Naive thymus-derived CD4-positive, alpha-beta T cell (primary cell): ENCODE data around the gene DOCK9. TPM values are rescaled to one million over a fixed set of nuclear protein-coding genes. Genes with fewer than 3 reads are reported as not detected.

ENCODE experiments used
- ATAC-seq: fragments of 150-1000 bp; cut with Tn5 transposase; 2 replicates; pipeline ENCODE4 v1.10.0; 2021; ENCODE audit warnings: mild to moderate bottlenecking, moderate library complexity
- CTCF ChIA-PET: fragments of 350-600 bp; sonication (Branson Sonifier 250); formaldehyde crosslinking; loops from one replicate; lab custom pipeline; 2021; ENCODE audit warnings: antibody characterized with exemption; lab: Charles Lee
- POLR2A ChIA-PET: fragments of 350-600 bp; sonication (Branson Sonifier 250); formaldehyde crosslinking; loops from one replicate; lab custom pipeline; 2021; ENCODE audit warnings: antibody characterized with exemption, inconsistent platforms; lab: Charles Lee
- DNase-seq, 9 donors: peaks; one replicate each; pipeline versions ENCODE4 v3.0.0 to v3.0.0-alpha.2; 2020 to 2022; ENCODE audit warnings: mixed read lengths in 1 of 9
- H3K27ac ChIP-seq: one replicate; pipeline ENCODE4 v1.7.0; 2013; ENCODE audit warnings: mild to moderate bottlenecking, low read depth, low read length, moderate library complexity
- H3K27me3 ChIP-seq, 2 donors: one replicate each; pipeline ENCODE4 v1.7.0; 2013; ENCODE audit warnings: low read length in 2 of 2, mild to moderate bottlenecking in 2 of 2, moderate library complexity in 2 of 2; ENCODE audit not compliant: control insufficient read depth in 2 of 2, insufficient read depth in 2 of 2
- H3K36me3 ChIP-seq, 3 experiments: 1 replicate in 2 of 3; 2 replicates in 1 of 3; pipeline ENCODE4 v1.7.0; 2013; ENCODE audit warnings: low read length in 3 of 3, mild to moderate bottlenecking in 3 of 3, moderate library complexity in 1 of 3; ENCODE audit not compliant: insufficient read depth in 3 of 3, control insufficient read depth in 2 of 3
- H3K4me1 ChIP-seq, 2 donors: one replicate each; pipeline ENCODE4 v1.7.0; 2013; ENCODE audit warnings: low read length in 2 of 2, mild to moderate bottlenecking in 2 of 2, moderate library complexity in 1 of 2; ENCODE audit not compliant: control insufficient read depth in 2 of 2, insufficient read depth in 2 of 2
- H3K4me3 ChIP-seq: 2 replicates; pipeline ENCODE4 v1.7.0; 2013; ENCODE audit warnings: mild to moderate bottlenecking, low read length
- H3K9me3 ChIP-seq, 3 experiments: 1 replicate in 2 of 3; 2 replicates in 1 of 3; pipeline ENCODE4 v1.7.0; 2013; ENCODE audit warnings: low read length in 3 of 3; ENCODE audit not compliant: control insufficient read depth in 2 of 3
- H3K27ac Mint-ChIP-seq, 9 donors: one replicate each; pipeline ENCODE4 v1.8.0; 2020 to 2022; ENCODE audit warnings: mixed read lengths in 9 of 9, mild to moderate bottlenecking in 8 of 9, moderate library complexity in 5 of 9, inconsistent platforms in 2 of 9
- H3K27me3 Mint-ChIP-seq, 5 donors: one replicate each; pipeline ENCODE4 v1.8.0; 2021 to 2022; ENCODE audit warnings: mixed read lengths in 5 of 5, mild to moderate bottlenecking in 1 of 5
- H3K36me3 Mint-ChIP-seq, 5 donors: one replicate each; pipeline ENCODE4 v1.8.0; 2020 to 2022; ENCODE audit warnings: mixed read lengths in 5 of 5, mild to moderate bottlenecking in 3 of 5, inconsistent platforms in 1 of 5
- H3K4me1 Mint-ChIP-seq, 7 donors: one replicate each; pipeline ENCODE4 v1.8.0; 2020 to 2022; ENCODE audit warnings: mixed read lengths in 7 of 7, mild to moderate bottlenecking in 3 of 7, inconsistent platforms in 1 of 7
- H3K4me3 Mint-ChIP-seq, 10 donors: one replicate each; pipeline ENCODE4 v1.8.0; 2020 to 2022; ENCODE audit warnings: mild to moderate bottlenecking in 10 of 10, mixed read lengths in 10 of 10, moderate library complexity in 6 of 10, inconsistent platforms in 2 of 10
- H3K9me3 Mint-ChIP-seq, 11 donors: one replicate each; pipeline ENCODE4 v1.8.0; 2020 to 2022; ENCODE audit warnings: mixed read lengths in 11 of 11, mild to moderate bottlenecking in 4 of 11, inconsistent platforms in 1 of 11, moderate library complexity in 1 of 11
- intact Hi-C, 2 donors: fragments of 100-400 bp; cut with micrococcal nuclease; formaldehyde crosslinking; loops; one replicate each; pipeline ENCODE4 v1.15.1; 2023
- polyA plus RNA-seq, 2 donors: library from polyadenylated mRNA; unstranded; fragments of 300-500 nt; fragmentation: Illumina TruSeq; gene quantifications; one replicate each; pipeline ENCODE4 v1.2.3, GENCODE V29; 2021
- total RNA-seq, 6 experiments: library from RNA in 5 of 6; stranded (reverse) in 5 of 6; gene quantifications; 1 replicate in 5 of 6; 2 replicates in 1 of 6; pipeline ENCODE4 v1.2.3 and lab custom pipeline; 2021 to 2026

DOCK9 gene
- total and polyA plus RNA-seq, 7 experiments from 2014 or later = 22.2 to 214 (median 122) TPM

DNA sequence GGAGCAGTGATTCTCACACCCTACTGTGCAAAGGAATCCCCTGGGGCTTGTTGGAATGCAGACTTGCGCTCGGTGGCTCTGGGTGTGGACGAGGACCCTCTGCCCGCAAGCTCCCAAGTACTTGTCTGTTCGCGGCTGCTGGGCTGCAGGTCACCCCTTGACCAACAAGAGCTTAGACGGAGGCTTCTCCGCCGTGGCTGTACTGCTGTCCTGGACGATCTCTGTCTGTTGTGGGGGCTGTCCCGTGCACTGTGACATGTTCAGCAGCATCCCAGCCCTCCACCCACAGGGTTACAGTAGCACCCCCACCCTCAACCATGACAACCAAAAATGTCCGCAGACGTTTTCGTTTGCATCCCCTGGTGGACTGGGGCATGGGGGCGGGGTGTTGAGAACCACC, 202.5 kb downstream of the DOCK9 start:
- DNase-seq = no peak
- H3K36me3 Mint-ChIP-seq = peaks cover 0 to 1% (median 0%) of the 10 kb centered on the region in 5 donors
- no peak overlapping the region for H3K27ac Mint-ChIP-seq
- Histone ChIP-seq H3K4me1 (no peaks in the 10 kb centered on the region), H3K27me3 (no peaks in the 10 kb centered on the region), H3K4me3 (no peak overlapping the region), H3K9me3 (no peaks in the 10 kb centered on the region), H3K27ac (no peak overlapping the region), H3K36me3 (no peaks in the 10 kb centered on the region)
- ATAC-seq = no peak
- H3K4me1 Mint-ChIP-seq = no peaks in the 10 kb centered on the region
- ChIA-PET POLR2A (interaction anchor here (0.5 kb wide), 1 partner anchor 512 kb away, joined by 5 read pairs; no protein-coding TSS in a partner anchor), CTCF (interaction anchor here (0.5 to 0.7 kb wide), 2 partner anchors 8 to 122 kb away, joined by 3 to 4 read pairs; no protein-coding TSS in a partner anchor)
- intact Hi-C loops = no loop called here
- peaks cover 0 to 8% (median 0%) of the 10 kb centered on the region in 11 donors for H3K9me3 Mint-ChIP-seq
- H3K4me3 Mint-ChIP-seq = no peak overlapping the region
- H3K27me3 Mint-ChIP-seq = peaks cover 4 to 12% (median 5%) of the 10 kb centered on the region in 5 donors

DNA sequence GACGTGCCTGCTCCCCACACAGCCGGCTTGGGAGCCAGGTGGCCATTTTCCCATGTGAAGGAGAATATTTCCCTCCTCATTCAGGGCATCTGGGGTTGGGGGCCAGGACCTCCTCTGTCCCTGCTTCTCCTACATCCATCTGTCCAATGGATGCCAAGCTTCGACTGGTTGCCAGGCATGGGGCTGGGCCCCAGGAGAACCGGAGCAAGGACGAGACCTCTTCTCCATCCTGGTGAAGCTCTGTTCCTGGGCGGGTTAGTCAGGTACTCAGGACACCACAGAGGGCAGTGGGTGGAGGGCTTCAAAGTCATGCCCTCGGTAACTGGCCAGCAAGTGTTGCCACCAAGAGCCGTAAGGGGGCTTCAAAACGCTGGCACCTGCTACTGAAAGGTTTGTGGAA, 203.1 kb downstream of the DOCK9 start:
- Histone ChIP-seq H3K36me3 (no peaks in the 10 kb centered on the region), H3K9me3 (no peaks in the 10 kb centered on the region), H3K4me1 (no peaks in the 10 kb centered on the region), H3K4me3 (no peak overlapping the region), H3K27me3 (no peaks in the 10 kb centered on the region), H3K27ac (no peak overlapping the region)
- H3K36me3 Mint-ChIP-seq = peaks cover 0 to 3% (median 0%) of the 10 kb centered on the region in 5 donors
- POLR2A ChIA-PET = no interaction called here
- H3K4me1 Mint-ChIP-seq = no peaks in the 10 kb centered on the region
- CTCF ChIA-PET = interaction anchor here (0.7 kb wide), 1 partner anchor 121 kb away, joined by 4 read pairs; no protein-coding TSS in a partner anchor
- no peak overlapping the region for H3K27ac Mint-ChIP-seq
- peaks cover 0 to 14% (median 0%) of the 10 kb centered on the region in 11 donors for H3K9me3 Mint-ChIP-seq
- peaks cover 4 to 11% (median 5%) of the 10 kb centered on the region in 5 donors for H3K27me3 Mint-ChIP-seq
- ATAC-seq (no peak), DNase-seq (no peak)
- intact Hi-C loops = no loop called here
- no peak overlapping the region for H3K4me3 Mint-ChIP-seq

GRCh38 chr13:98773921-98774320, 203.9 kb downstream of the DOCK9 start:
- no peak for ATAC-seq
- Histone ChIP-seq H3K27ac (no peak overlapping the region), H3K27me3 (no peaks in the 10 kb centered on the region), H3K4me3 (no peak overlapping the region), H3K36me3 (no peaks in the 10 kb centered on the region), H3K9me3 (no peaks in the 10 kb centered on the region), H3K4me1 (no peaks in the 10 kb centered on the region)
- POLR2A ChIA-PET = no interaction called here
- H3K4me3 Mint-ChIP-seq = no peak overlapping the region
- intact Hi-C loops = no loop called here
- no peak for DNase-seq
- H3K36me3 Mint-ChIP-seq = peaks cover 0 to 3% (median 0%) of the 10 kb centered on the region in 5 donors
- H3K27ac Mint-ChIP-seq = no peak overlapping the region
- CTCF ChIA-PET = no interaction called here
- peaks cover 4 to 8% (median 5%) of the 10 kb centered on the region in 5 donors for H3K27me3 Mint-ChIP-seq
- peaks cover 0 to 18% (median 0%) of the 10 kb centered on the region in 11 donors for H3K9me3 Mint-ChIP-seq
- no peaks in the 10 kb centered on the region for H3K4me1 Mint-ChIP-seq

GRCh38 chr13:98772794-98773452, 204.9 kb downstream of the DOCK9 start:
- Mint-ChIP-seq H3K36me3 (peaks cover 0 to 3% (median 0%) of the 10 kb centered on the region in 5 donors), H3K27ac (no peak overlapping the region), H3K4me1 (no peaks in the 10 kb centered on the region), H3K4me3 (no peak overlapping the region), H3K9me3 (peaks cover 0 to 19% (median 0%) of the 10 kb centered on the region in 11 donors), H3K27me3 (peaks cover 3 to 9% (median 4%) of the 10 kb centered on the region in 5 donors)
- H3K4me3 ChIP-seq = no peak overlapping the region
- ATAC-seq = no peak
- H3K36me3 ChIP-seq = no peaks in the 10 kb centered on the region
- no peaks in the 10 kb centered on the region for H3K9me3 ChIP-seq
- no peaks in the 10 kb centered on the region for H3K27me3 ChIP-seq
- ChIA-PET CTCF (no interaction called here), POLR2A (no interaction called here)
- no peak overlapping the region for H3K27ac ChIP-seq
- intact Hi-C loops = no loop called here
- DNase-seq = no peak
- H3K4me1 ChIP-seq = no peaks in the 10 kb centered on the region

- intact Hi-C loops = no loop called here
- ChIA-PET CTCF (no interaction called here), POLR2A (no interaction called here)
- peaks cover 0 to 7% (median 0%) of the 10 kb centered on the region in 5 donors for H3K27me3 Mint-ChIP-seq
- no peak for ATAC-seq
- no peaks in the 10 kb centered on the region for H3K4me1 Mint-ChIP-seq
- Histone ChIP-seq H3K27ac (no peak overlapping the region), H3K36me3 (no peaks in the 10 kb centered on the region), H3K4me3 (no peak overlapping the region), H3K4me1 (no peaks in the 10 kb centered on the region), H3K27me3 (no peaks in the 10 kb centered on the region), H3K9me3 (no peaks in the 10 kb centered on the region)
- peaks cover 0 to 19% (median 0%) of the 10 kb centered on the region in 11 donors for H3K9me3 Mint-ChIP-seq
- H3K4me3 Mint-ChIP-seq = no peak overlapping the region
- DNase-seq = no peak
- peaks cover 0 to 3% (median 0%) of the 10 kb centered on the region in 5 donors for H3K36me3 Mint-ChIP-seq
- no peak overlapping the region for H3K27ac Mint-ChIP-seq
Measured at GRCh38 chr13:98771838-98772611, 205.8 kb downstream of the DOCK9 start.

GRCh38 chr13:98769736-98770135, 208.1 kb downstream of the DOCK9 start:
- ATAC-seq (no peak), DNase-seq (no peak)
- H3K27me3 Mint-ChIP-seq = peaks cover 0 to 15% (median 5%) of the 10 kb centered on the region in 5 donors
- no peak overlapping the region for H3K27ac Mint-ChIP-seq
- ChIA-PET POLR2A (no interaction called here), CTCF (no interaction called here)
- no peaks in the 10 kb centered on the region for H3K9me3 ChIP-seq
- H3K4me1 Mint-ChIP-seq = no peaks in the 10 kb centered on the region
- H3K9me3 Mint-ChIP-seq = peaks cover 0 to 19% (median 0%) of the 10 kb centered on the region in 11 donors
- no peaks in the 10 kb centered on the region for H3K27me3 ChIP-seq
- intact Hi-C loops = no loop called here
- H3K27ac ChIP-seq = no peak overlapping the region
- H3K4me1 ChIP-seq = no peaks in the 10 kb centered on the region
- H3K36me3 Mint-ChIP-seq = peaks cover 0 to 3% (median 0%) of the 10 kb centered on the region in 5 donors
- H3K4me3 Mint-ChIP-seq = no peak overlapping the region
- H3K36me3 ChIP-seq = no peaks in the 10 kb centered on the region
- no peak overlapping the region for H3K4me3 ChIP-seq
